Esophagus squamous epithelium (tissue), 4 donors: ENCODE results near the gene RALGPS1.

Experiments used
- CTCF ChIP-seq, 6 experiments: fragments of 450-650 bp in 4 of 6; fragments of 200-600 bp in 2 of 6; sonication (generic) in 2 of 6; IDR thresholded peaks; one replicate each; pipeline ENCODE4 v1.5.1; 2016 to 2019; ENCODE audit warnings: antibody characterized with exemption in 6 of 6, mild to moderate bottlenecking in 4 of 6, moderate library complexity in 4 of 6
- POLR2A ChIP-seq, 4 donors: fragments of 450-650 bp; IDR thresholded peaks; one replicate each; pipeline ENCODE4 v1.6.1; 2017; ENCODE audit warnings: antibody characterized with exemption in 4 of 4, mild to moderate bottlenecking in 4 of 4, moderate library complexity in 3 of 4

GRCh38 chr9:127053960-127054359 is 139.4 kb downstream of the RALGPS1 start:
- no peak for TF ChIP-seq CTCF (IDR thresholded peaks at IDR 0.05)
- no peak for TF ChIP-seq POLR2A (IDR thresholded peaks at IDR 0.05)
